Fibroblast of lung (primary cell): ENCODE data around the gene CTRB2. TPM values are rescaled to one million over a fixed set of nuclear protein-coding genes. Genes with fewer than 3 reads are reported as not detected.
A peak's percentile ranks its signal among the peaks of the same experiment; 100 is the strongest.

Experiments
- DNase-seq, 2 donors: peaks; one replicate each; pipeline versions ENCODE4 v3.0.0 to v3.0.0-alpha.2; 2010; ENCODE audit warnings: low read depth in 2 of 2
- H2AFZ ChIP-seq: 2 replicates; pipeline ENCODE4 v1.5.1; 2012; ENCODE audit warnings: low read length, control low read depth, inconsistent platforms
- H3K27ac ChIP-seq: 2 replicates; pipeline ENCODE4 v1.5.1; 2011; ENCODE audit warnings: low read length, control low read depth; ENCODE audit not compliant: insufficient read depth
- H3K27me3 ChIP-seq: 2 replicates; pipeline ENCODE4 v1.5.1; 2011; ENCODE audit warnings: mild to moderate bottlenecking, low read length; ENCODE audit not compliant: control insufficient read depth, insufficient read depth
- H3K36me3 ChIP-seq: 2 replicates; pipeline ENCODE4 v1.5.1; 2011; ENCODE audit warnings: low read length; ENCODE audit not compliant: control insufficient read depth, insufficient read depth
- H3K4me1 ChIP-seq: 2 replicates; pipeline ENCODE4 v1.5.1; 2011; ENCODE audit warnings: low read length; ENCODE audit not compliant: control insufficient read depth, insufficient read depth; ENCODE audit errors: extremely low read depth
- H3K4me2 ChIP-seq: 2 replicates; pipeline ENCODE4 v1.5.1; 2011; ENCODE audit warnings: low read length, control low read depth; ENCODE audit not compliant: insufficient read depth; ENCODE audit errors: extremely low read depth
- H3K4me3 ChIP-seq, 4 experiments: fragments of 200-600 bp in 1 of 4; sonication (generic) in 1 of 4; replicated peaks in 1 of 4; 2 replicates each; pipeline ENCODE4 v1.5.1; 2011 to 2016; ENCODE audit warnings: low read length in 4 of 4, low read depth in 3 of 4, mild to moderate bottlenecking in 3 of 4, control low read depth in 2 of 4, inconsistent platforms in 1 of 4, mixed read lengths in 1 of 4; ENCODE audit not compliant: insufficient read depth in 1 of 4; ENCODE audit errors: control extremely low read depth in 1 of 4
- H3K79me2 ChIP-seq: 2 replicates; pipeline ENCODE4 v1.5.1; 2012; ENCODE audit warnings: mild to moderate bottlenecking, low read length, inconsistent platforms; ENCODE audit not compliant: control insufficient read depth, insufficient read depth
- H3K9ac ChIP-seq: 2 replicates; pipeline ENCODE4 v1.5.1; 2011; ENCODE audit warnings: mild to moderate bottlenecking, low read length, control low read depth; ENCODE audit not compliant: insufficient read depth
- H3K9me3 ChIP-seq: 2 replicates; pipeline ENCODE4 v1.5.1; 2012; ENCODE audit warnings: low read depth, low read length; ENCODE audit not compliant: control insufficient read depth, insufficient read depth
- H4K20me1 ChIP-seq: 2 replicates; pipeline ENCODE4 v1.5.1; 2011; ENCODE audit warnings: low read length; ENCODE audit not compliant: control insufficient read depth, insufficient read depth; ENCODE audit errors: extremely low read depth
- CTCF ChIP-seq, 2 donors: IDR thresholded peaks in 1 of 2; conservative IDR thresholded peaks in 1 of 2; 1 replicate in 1 of 2; 2 replicates in 1 of 2; pipeline ENCODE4 v1.5.1; 2011 to 2012; ENCODE audit warnings: low read length in 2 of 2, control low read depth in 1 of 2, inconsistent platforms in 1 of 2, low read depth in 1 of 2, mild to moderate bottlenecking in 1 of 2
- EZH2 ChIP-seq: IDR thresholded peaks from 2 replicates; pipeline ENCODE4 v1.5.1; 2012; ENCODE audit warnings: low read length, control low read depth, mild to moderate bottlenecking; ENCODE audit errors: missing control alignments
- polyA minus RNA-seq: library from RNA; depleted of rRNA, polyadenylated mRNA; stranded (reverse); fragments of >200 nt; gene quantifications from 2 replicates; pipeline ENCODE4 v1.2.3, GENCODE V29; 2011; ENCODE audit warnings: low replicate concordance
- polyA plus RNA-seq, 2 donors: library from polyadenylated mRNA; depleted of rRNA in 1 of 2; stranded (reverse) in 1 of 2; unstranded in 1 of 2; fragments of >200 nt; gene quantifications; 2 replicates each; pipeline ENCODE4 v1.2.1, GENCODE V29; 2011 to 2012; ENCODE audit warnings: missing spikeins in 1 of 2
- total RNA-seq: library from RNA; depleted of rRNA; stranded (reverse); fragments of >200 nt; gene quantifications from 2 replicates; pipeline ENCODE4 v1.2.1, GENCODE V29; 2014

Gene CTRB2
- not detected in 2 replicates for total RNA-seq
- polyA plus RNA-seq: not detected in 2 replicates
- polyA plus RNA-seq (2012): 0.10 TPM in 1 of 2 replicates, not detected in the other
- not detected in 2 replicates for polyA minus RNA-seq

GRCh38 chr16:75206749-75207451, at the start of gene CTRB2:
CTRB2 (minus strand) TSS chr16:75207161; CDS start chr16:75207141, 20 bp downstream.
- Histone ChIP-seq H3K79me2 (no peaks in the 10 kb centered on the region), H2AFZ (no peak within 1 kb of the TSS), H3K4me3 (no peak within 1 kb of the TSS), H3K36me3 (no peaks in the 10 kb centered on the region), H3K9me3 (no peaks in the 10 kb centered on the region), H3K27ac (no peak within 1 kb of the TSS), H3K9ac (no peak within 1 kb of the TSS), H3K4me2 (no peak within 1 kb of the TSS), H4K20me1 (no peaks in the 10 kb centered on the region), H3K4me1 (no peaks in the 10 kb centered on the region), H3K27me3 (no peaks in the 10 kb centered on the region)
- no peak for DNase-seq
- TF ChIP-seq EZH2 (no peak), CTCF (conservative IDR thresholded peaks at IDR 0.05 in 1 of 2, IDR thresholded peaks at IDR 0.05 in 1 of 2; ENCODE audit: low read depth in 1 of 2, low read length in 2 of 2) (no peak)

- Histone ChIP-seq H3K79me2 (peaks cover 93% of the 10 kb centered on the region), H4K20me1 (peaks cover 1% of the 10 kb centered on the region), H2AFZ (no peak overlapping the region), H3K27ac (peak overlapping the region; percentile 90), H3K9ac (peak overlapping the region; percentile 51), H3K9me3 (no peaks in the 10 kb centered on the region), H3K4me1 (peaks cover 68% of the 10 kb centered on the region), H3K36me3 (peaks cover 3% of the 10 kb centered on the region), H3K4me3 (no peak overlapping the region), H3K4me2 (peak overlapping the region; percentile 75), H3K27me3 (no peaks in the 10 kb centered on the region)
- no peak for DNase-seq
- TF ChIP-seq EZH2 (no peak), CTCF (conservative IDR thresholded peaks at IDR 0.05 in 1 of 2, IDR thresholded peaks at IDR 0.05 in 1 of 2; ENCODE audit: low read depth in 1 of 2, low read length in 2 of 2) (no peak)
Observed at GRCh38 chr16:75256059-75256571, 49.2 kb upstream of the CTRB2 start.

DNA sequence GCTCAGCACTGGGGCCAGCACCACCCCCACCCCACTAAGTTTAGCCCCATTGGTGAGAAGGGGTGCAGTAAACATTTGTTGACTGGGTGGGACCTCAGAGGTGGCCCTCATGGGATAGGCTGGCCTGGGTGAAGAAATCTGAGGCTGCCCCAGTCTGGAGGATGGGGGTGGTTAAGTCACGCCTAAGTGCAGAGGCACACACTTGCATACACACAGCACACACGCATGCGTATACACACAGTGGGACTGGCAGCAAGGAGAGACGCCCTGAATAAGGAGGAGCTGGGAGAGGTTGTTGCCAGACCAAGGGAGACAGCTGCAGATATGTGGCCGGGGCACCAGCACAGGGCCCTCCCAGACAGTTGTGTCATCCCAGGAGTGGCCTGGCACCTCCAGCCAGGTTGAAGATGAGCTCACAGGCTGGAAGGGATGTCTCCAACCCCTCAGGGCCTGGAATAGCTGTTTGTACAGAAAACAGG, 47.4 kb upstream of the CTRB2 start:
- Histone ChIP-seq H3K27me3 (no peaks in the 10 kb centered on the region), H3K4me3 (no peak overlapping the region), H3K4me1 (peaks cover 70% of the 10 kb centered on the region), H3K27ac (peak overlapping the region; percentile 75), H4K20me1 (peaks cover 3% of the 10 kb centered on the region), H3K79me2 (peaks cover 95% of the 10 kb centered on the region), H3K36me3 (peaks cover 3% of the 10 kb centered on the region), H2AFZ (no peak overlapping the region), H3K4me2 (peak overlapping the region; percentile 21), H3K9me3 (no peaks in the 10 kb centered on the region), H3K9ac (peak overlapping the region; percentile 20)
- peak; percentile 60 to 78 for DNase-seq
- TF ChIP-seq EZH2 (no peak), CTCF (conservative IDR thresholded peaks at IDR 0.05 in 1 of 2, IDR thresholded peaks at IDR 0.05 in 1 of 2; ENCODE audit: low read depth in 1 of 2, low read length in 2 of 2) (no peak)
